H9 (cell line): ENCODE results near the gene PRAMEF20. TPM values are rescaled to one million over a fixed set of nuclear protein-coding genes. Genes with fewer than 3 reads are reported as not detected.
A peak's percentile ranks its signal among the peaks of the same experiment; 100 is the strongest.

Experiments
- DNase-seq: peaks from one replicate; pipeline ENCODE4 v3.0.0-alpha.2; 2017
- H2AFZ ChIP-seq: one replicate; pipeline ENCODE4 v1.6.1; 2013; ENCODE audit warnings: mild to moderate bottlenecking, low read length, control low read depth, moderate library complexity
- H2AK5ac ChIP-seq: 2 replicates; pipeline ENCODE4 v1.6.1; 2013; ENCODE audit warnings: low read length, control low read depth, mixed read lengths; ENCODE audit not compliant: insufficient read length
- H2BK120ac ChIP-seq: one replicate; pipeline ENCODE4 v1.6.1; 2013; ENCODE audit warnings: low read depth, mild to moderate bottlenecking, low read length, control low read depth, inconsistent platforms; ENCODE audit not compliant: poor library complexity, severe bottlenecking
- H2BK12ac ChIP-seq: 2 replicates; pipeline ENCODE4 v1.6.1; 2013; ENCODE audit warnings: low read length, control low read depth, mixed read lengths, low read depth; ENCODE audit not compliant: insufficient read length
- H2BK15ac ChIP-seq: 2 replicates; pipeline ENCODE4 v1.6.1; 2013; ENCODE audit warnings: low read depth, low read length, control low read depth
- H2BK20ac ChIP-seq: one replicate; pipeline ENCODE4 v1.6.1; 2013; ENCODE audit warnings: low read depth, mild to moderate bottlenecking, low read length, control low read depth, inconsistent platforms; ENCODE audit not compliant: poor library complexity, severe bottlenecking
- H2BK5ac ChIP-seq: 2 replicates; pipeline ENCODE4 v1.6.1; 2013; ENCODE audit warnings: low read length, control low read depth, mixed read lengths; ENCODE audit not compliant: insufficient read length
- H3K14ac ChIP-seq: 2 replicates; pipeline ENCODE4 v1.6.1; 2013; ENCODE audit warnings: low read length, control low read depth; ENCODE audit not compliant: insufficient read depth
- H3K18ac ChIP-seq: 2 replicates; pipeline ENCODE4 v1.6.1; 2013; ENCODE audit warnings: low read depth, mild to moderate bottlenecking, mixed read lengths, low read length, control low read depth; ENCODE audit not compliant: insufficient read length
- H3K23ac ChIP-seq: 2 replicates; pipeline ENCODE4 v1.6.1; 2013; ENCODE audit warnings: low read length, control low read depth, mixed read lengths, low read depth; ENCODE audit not compliant: insufficient read length
- H3K23me2 ChIP-seq: 2 replicates; pipeline ENCODE4 v1.6.1; 2013; ENCODE audit warnings: low read depth, mild to moderate bottlenecking, mixed read lengths, low read length, control low read depth; ENCODE audit not compliant: insufficient read length, poor library complexity, severe bottlenecking
- H3K27ac ChIP-seq: 2 replicates; pipeline ENCODE4 v1.5.1; 2013; ENCODE audit warnings: low read length, control low read depth, mixed read lengths, low read depth; ENCODE audit not compliant: insufficient read length
- H3K27me3 ChIP-seq: 2 replicates; pipeline ENCODE4 v1.6.1; 2013; ENCODE audit warnings: low read length, control low read depth, inconsistent platforms; ENCODE audit not compliant: insufficient read depth
- H3K4ac ChIP-seq: 2 replicates; pipeline ENCODE4 v1.6.1; 2013; ENCODE audit warnings: low read depth, mild to moderate bottlenecking, control low read depth, inconsistent platforms, low read length, moderate library complexity
- H3K4me1 ChIP-seq: 2 replicates; pipeline ENCODE4 v1.6.1; 2013; ENCODE audit warnings: low read length, control low read depth, inconsistent platforms; ENCODE audit not compliant: insufficient read depth
- H3K4me2 ChIP-seq: 2 replicates; pipeline ENCODE4 v1.6.1; 2013; ENCODE audit warnings: low read length, control low read depth, mixed read lengths; ENCODE audit not compliant: insufficient read length, insufficient read depth
- H3K56ac ChIP-seq: 2 replicates; pipeline ENCODE4 v1.6.1; 2013; ENCODE audit warnings: low read depth, mild to moderate bottlenecking, mixed read lengths, low read length, control low read depth; ENCODE audit not compliant: insufficient read length
- H3K79me1 ChIP-seq: 2 replicates; pipeline ENCODE4 v1.6.1; 2013; ENCODE audit warnings: low read depth, mild to moderate bottlenecking, moderate library complexity, low read length, control low read depth, inconsistent platforms; ENCODE audit not compliant: insufficient read depth, poor library complexity, severe bottlenecking
- H3K79me2 ChIP-seq: 2 replicates; pipeline ENCODE4 v1.6.1; 2013; ENCODE audit warnings: low read length, control low read depth, inconsistent platforms; ENCODE audit not compliant: insufficient read depth
- H3K9ac ChIP-seq: 2 replicates; pipeline ENCODE4 v1.6.1; 2013; ENCODE audit warnings: low read length, control low read depth, mixed read lengths; ENCODE audit not compliant: insufficient read length; ENCODE audit errors: extremely low read depth
- H3K9me3 ChIP-seq: one replicate; pipeline ENCODE4 v1.6.1; 2013; ENCODE audit warnings: low read depth, low read length, inconsistent platforms; ENCODE audit not compliant: control insufficient read depth
- H3T11ph ChIP-seq: one replicate; pipeline ENCODE4 v1.6.1; 2013; ENCODE audit warnings: mild to moderate bottlenecking, low read length, control low read depth, inconsistent platforms
- H4K20me1 ChIP-seq: one replicate; pipeline ENCODE4 v1.6.1; 2013; ENCODE audit not compliant: control insufficient read depth, insufficient read length, insufficient read depth
- H4K5ac ChIP-seq: 2 replicates; pipeline ENCODE4 v1.6.1; 2013; ENCODE audit warnings: low read depth, mild to moderate bottlenecking, mixed read lengths, low read length, control low read depth; ENCODE audit not compliant: insufficient read length
- H4K8ac ChIP-seq: replicated peaks from 2 replicates; pipeline ENCODE4 v1.6.1; 2013; ENCODE audit warnings: low read length, control low read depth, mixed read lengths, low read depth; ENCODE audit not compliant: insufficient read length
- H4K91ac ChIP-seq: 2 replicates; pipeline ENCODE4 v1.6.1; 2013; ENCODE audit warnings: low read depth, mild to moderate bottlenecking, moderate library complexity, mixed read lengths, low read length, control low read depth; ENCODE audit not compliant: insufficient read length
- H3K27ac Mint-ChIP-seq, 3 experiments: 2 replicates in 2 of 3; 3 replicates in 1 of 3; pipeline ENCODE4 v1.8.0; 2020 to 2021; ENCODE audit warnings: mixed read lengths in 3 of 3, mild to moderate bottlenecking in 1 of 3, moderate library complexity in 1 of 3
- H3K27me3 Mint-ChIP-seq: 2 replicates; pipeline ENCODE4 v1.8.0; 2021; ENCODE audit warnings: low read depth, mild to moderate bottlenecking, moderate library complexity, mixed read lengths
- H3K36me3 Mint-ChIP-seq, 3 experiments: 2 replicates in 2 of 3; 3 replicates in 1 of 3; pipeline ENCODE4 v1.8.0; 2020 to 2021; ENCODE audit warnings: low read depth in 3 of 3, mixed read lengths in 3 of 3; ENCODE audit not compliant: insufficient read depth in 1 of 3
- H3K4me1 Mint-ChIP-seq, 2 experiments: 2 replicates each; pipeline ENCODE4 v1.8.0; 2020; ENCODE audit warnings: mixed read lengths in 2 of 2
- H3K4me3 Mint-ChIP-seq, 2 experiments: 2 replicates in 1 of 2; 3 replicates in 1 of 2; pipeline ENCODE4 v1.8.0; 2020 to 2021; ENCODE audit warnings: mild to moderate bottlenecking in 2 of 2, mixed read lengths in 2 of 2, moderate library complexity in 1 of 2
- H3K9me3 Mint-ChIP-seq, 2 experiments: 2 replicates in 1 of 2; 3 replicates in 1 of 2; pipeline ENCODE4 v1.8.0; 2020; ENCODE audit warnings: mild to moderate bottlenecking in 2 of 2, mixed read lengths in 2 of 2, moderate library complexity in 1 of 2
- WGBS: extraction: QIAGEN DNeasy Blood & Tissue Kit; methylation state at CpG from one replicate; pipeline ENCODE4 v1.1.7; 2013; ENCODE audit warnings: missing lambda C conversion rate, low lambda C conversion rate, mixed read lengths; ENCODE audit not compliant: insufficient read length; ENCODE audit errors: extremely low coverage; 5-methylcytosine and 5-hydroxymethylcytosine counted together
- total RNA-seq: library from RNA; stranded (reverse); gene quantifications from 2 replicates; pipeline ENCODE4 v1.2.1, GENCODE V29; 2021
- TF ChIP-seq, protein P1 (sequence below): fragments of 200-600 bp; sonication (generic); conservative IDR thresholded peaks from 3 replicates; pipeline ENCODE4 v1.8.0; 2021; ENCODE audit warnings: antibody characterized with exemption, mild to moderate bottlenecking

Gene PRAMEF20
- total RNA-seq, 1 experiment from 2014 or later: not detected

GRCh38 chr1:13469343-13469742 is 59.1 kb downstream of the PRAMEF20 start:
- Histone ChIP-seq H3K27me3 (no peaks in the 10 kb centered on the region), H3K4me2 (no peak overlapping the region), H3K9ac (no peak overlapping the region), H2BK120ac (no peak overlapping the region), H2BK12ac (no peak overlapping the region), H3K23ac (no peak overlapping the region), H3K23me2 (no peaks in the 10 kb centered on the region), H4K20me1 (no peaks in the 10 kb centered on the region), H3K56ac (no peak overlapping the region), H4K5ac (no peak overlapping the region), H2AFZ (no peak overlapping the region), H2AK5ac (no peak overlapping the region), H3K27ac (no peak overlapping the region), H3K4me1 (no peaks in the 10 kb centered on the region; the same call in 1 of the 2 replicates), H3K18ac (no peak overlapping the region), H3K9me3 (no peaks in the 10 kb centered on the region), H2BK5ac (no peak overlapping the region), H3K79me1 (no peaks in the 10 kb centered on the region), H2BK20ac (no peak overlapping the region), H3K14ac (no peak overlapping the region), H2BK15ac (no peak overlapping the region), H4K91ac (no peak overlapping the region), H3T11ph (no peak overlapping the region), H3K79me2 (no peaks in the 10 kb centered on the region), H4K8ac (no peak overlapping the region), H3K4ac (no peak overlapping the region)
- Mint-ChIP-seq H3K4me3 (no peak overlapping the region), H3K9me3 (peaks cover 0 to 67% of the 10 kb centered on the region in 2 experiments; a peak in 2 of 5 replicates), H3K27me3 (peaks cover 7% of the 10 kb centered on the region), H3K36me3 (no peaks in the 10 kb centered on the region), H3K27ac (no peak overlapping the region; a peak in 1 of 7 replicates), H3K4me1 (no peaks in the 10 kb centered on the region)
- peak; percentile 34 for DNase-seq
- TF ChIP-seq, protein P1, sequence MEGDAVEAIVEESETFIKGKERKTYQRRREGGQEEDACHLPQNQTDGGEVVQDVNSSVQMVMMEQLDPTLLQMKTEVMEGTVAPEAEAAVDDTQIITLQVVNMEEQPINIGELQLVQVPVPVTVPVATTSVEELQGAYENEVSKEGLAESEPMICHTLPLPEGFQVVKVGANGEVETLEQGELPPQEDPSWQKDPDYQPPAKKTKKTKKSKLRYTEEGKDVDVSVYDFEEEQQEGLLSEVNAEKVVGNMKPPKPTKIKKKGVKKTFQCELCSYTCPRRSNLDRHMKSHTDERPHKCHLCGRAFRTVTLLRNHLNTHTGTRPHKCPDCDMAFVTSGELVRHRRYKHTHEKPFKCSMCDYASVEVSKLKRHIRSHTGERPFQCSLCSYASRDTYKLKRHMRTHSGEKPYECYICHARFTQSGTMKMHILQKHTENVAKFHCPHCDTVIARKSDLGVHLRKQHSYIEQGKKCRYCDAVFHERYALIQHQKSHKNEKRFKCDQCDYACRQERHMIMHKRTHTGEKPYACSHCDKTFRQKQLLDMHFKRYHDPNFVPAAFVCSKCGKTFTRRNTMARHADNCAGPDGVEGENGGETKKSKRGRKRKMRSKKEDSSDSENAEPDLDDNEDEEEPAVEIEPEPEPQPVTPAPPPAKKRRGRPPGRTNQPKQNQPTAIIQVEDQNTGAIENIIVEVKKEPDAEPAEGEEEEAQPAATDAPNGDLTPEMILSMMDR: peak; percentile 49; the same call in 2 of the 3 replicates
- no CpG with 5 or more reads among the region's 5 CpGs for WGBS

Other genes with a start within 250 kb of the PRAMEF20 start
- gene HNRNPCL4, start 244.8 kb upstream of the PRAMEF20 start, total RNA-seq: not detected in 2 replicates
- not detected in 2 replicates for gene PRAMEF9, start 238.6 kb upstream of the PRAMEF20 start, total RNA-seq
- not detected in 2 replicates for gene PRAMEF13, start 209.0 kb upstream of the PRAMEF20 start, total RNA-seq
- gene PRAMEF18, start 184.3 kb upstream of the PRAMEF20 start, total RNA-seq: not detected in 2 replicates
- not detected in 2 replicates for gene PRAMEF5, start 156.3 kb upstream of the PRAMEF20 start, total RNA-seq
- not detected in 2 replicates for gene PRAMEF8, start 125.3 kb upstream of the PRAMEF20 start, total RNA-seq
- gene PRAMEF33, start 106.9 kb upstream of the PRAMEF20 start, total RNA-seq: not detected in 2 replicates
- gene PRAMEF15, start 94.9 kb upstream of the PRAMEF20 start, total RNA-seq: not detected in 2 replicates
- not detected in 2 replicates for gene PRAMEF14, start 63.3 kb upstream of the PRAMEF20 start, total RNA-seq
- not detected in 2 replicates for gene PRAMEF19, start 38.5 kb upstream of the PRAMEF20 start, total RNA-seq
- gene PRAMEF17, start 20.8 kb upstream of the PRAMEF20 start, total RNA-seq: not detected in 2 replicates
- 0.72 and 0.86 TPM in 2 replicates for gene LRRC38, start 103.6 kb downstream of the PRAMEF20 start, total RNA-seq
- 199 and 205 TPM in 2 replicates for gene PDPN, start 173.4 kb downstream of the PRAMEF20 start, total RNA-seq